HG03442 (cell line): ENCODE data around the gene DGKH.

Experiments used
- ATAC-seq: cut with Tn5 transposase; IDR thresholded peaks from one replicate; pipeline ENCODE4 v1.9.1; 2021; ENCODE audit warnings: mild to moderate bottlenecking, moderate library complexity; ENCODE audit not compliant: unreplicated experiment

Gene DGKH

GRCh38 chr13:42272115-42272803 is 223.8 kb downstream of the DGKH start, which contains the start of gene AKAP11:
AKAP11 (plus strand) TSS chr13:42272152; CDS start chr13:42286349, 14,197 bp downstream.
- ATAC-seq: peak; percentile 13

- no peak for ATAC-seq
Measured at GRCh38 chr13:42272804-42273175, 224.3 kb downstream of the DGKH start.

- ATAC-seq: no peak
Measured at GRCh38 chr13:42274386-42275097, 226.1 kb downstream of the DGKH start.

GRCh38 chr13:42275098-42275471 is 226.6 kb downstream of the DGKH start:
- ATAC-seq: no peak

GRCh38 chr13:42275506-42275905 is 227.1 kb downstream of the DGKH start:
- ATAC-seq: no peak

GRCh38 chr13:42276683-42277082 is 228.2 kb downstream of the DGKH start:
- no peak for ATAC-seq

GRCh38 chr13:42277618-42278276 is 229.3 kb downstream of the DGKH start:
- no peak for ATAC-seq

GRCh38 chr13:42279080-42279479 is 230.6 kb downstream of the DGKH start:
- ATAC-seq: no peak

GRCh38 chr13:42279986-42280385 is 231.5 kb downstream of the DGKH start:
- ATAC-seq: no peak

- no peak for ATAC-seq
Measured at GRCh38 chr13:42280537-42280936, 232.1 kb downstream of the DGKH start.

GRCh38 chr13:42283574-42283973 is 235.1 kb downstream of the DGKH start:
- no peak for ATAC-seq

GRCh38 chr13:42284068-42284467 is 235.6 kb downstream of the DGKH start:
- ATAC-seq: no peak
